ENCODE results near the gene CCDC88C.

CCDC88C gene

GRCh38 chr14:91238085-91238484 is 179.5 kb downstream of the CCDC88C start:
- H4K20me1 ChIP-seq (ENCODE audit: insufficient read depth, low read length) = no peaks in the 10 kb centered on the region
- no peak overlapping the region for H3K4me3 ChIP-seq (ENCODE audit: low read length)
- H3K79me2 ChIP-seq (ENCODE audit: low read length) = no peaks in the 10 kb centered on the region
- H3K27me3 ChIP-seq (ENCODE audit: low read depth, low read length) = peaks cover 9% of the 10 kb centered on the region
- no peak overlapping the region for H3K27ac ChIP-seq (ENCODE audit: low read length)
- H3K36me3 ChIP-seq (replicated peaks; ENCODE audit: low read depth, low read length) = no peaks in the 10 kb centered on the region
- TF ChIP-seq EZH2phosphoT487 (IDR thresholded peaks at IDR 0.05; ENCODE audit: low read depth) (no peak), CTCF (IDR thresholded peaks at IDR 0.05; ENCODE audit: low read depth, low read length) (no peak)
- H3K4me1 ChIP-seq (ENCODE audit: low read length) = peaks cover 30% of the 10 kb centered on the region
- no peaks in the 10 kb centered on the region for H3K9me3 ChIP-seq (ENCODE audit: insufficient read depth, low read length)
- no peak overlapping the region for H3K9ac ChIP-seq (ENCODE audit: low read length)
- H3K4me2 ChIP-seq (ENCODE audit: low read length) = no peak overlapping the region
- H2AFZ ChIP-seq (ENCODE audit: low read depth, low read length) = no peak overlapping the region

- no peak overlapping the region for H3K4me2 ChIP-seq (ENCODE audit: low read length)
Measured at GRCh38 chr14:91237219-91237618, 180.4 kb downstream of the CCDC88C start.

GRCh38 chr14:91235841-91236240 is 181.8 kb downstream of the CCDC88C start:
- peaks cover 5% of the 10 kb centered on the region; the same call in 1 of the 2 replicates for H3K9me3 ChIP-seq (ENCODE audit: insufficient read depth, low read length)
- no peaks in the 10 kb centered on the region for H4K20me1 ChIP-seq (ENCODE audit: insufficient read depth, low read length)
- no peak overlapping the region for H2AFZ ChIP-seq (ENCODE audit: low read depth, low read length)
- H3K79me2 ChIP-seq (ENCODE audit: low read length) = no peaks in the 10 kb centered on the region
- no peak overlapping the region for H3K27ac ChIP-seq (ENCODE audit: low read length)
- H3K36me3 ChIP-seq (replicated peaks; ENCODE audit: low read depth, low read length) = no peaks in the 10 kb centered on the region
- H3K4me2 ChIP-seq (ENCODE audit: low read length) = no peak overlapping the region
- H3K27me3 ChIP-seq (ENCODE audit: low read depth, low read length) = peaks cover 9% of the 10 kb centered on the region
- no peak for TF ChIP-seq CTCF (IDR thresholded peaks at IDR 0.05; ENCODE audit: low read depth, low read length)
- no peak for TF ChIP-seq EZH2phosphoT487 (IDR thresholded peaks at IDR 0.05; ENCODE audit: low read depth)
- no peak overlapping the region for H3K9ac ChIP-seq (ENCODE audit: low read length)
- H3K4me1 ChIP-seq (ENCODE audit: low read length) = peaks cover 10% of the 10 kb centered on the region
- no peak overlapping the region for H3K4me3 ChIP-seq (ENCODE audit: low read length)

More at GRCh38 chr14:91237219-91237618, 180.4 kb downstream of the CCDC88C start:
- H3K36me3 ChIP-seq (replicated peaks; ENCODE audit: low read depth, low read length) = no peaks in the 10 kb centered on the region
- peaks cover 22% of the 10 kb centered on the region for H3K4me1 ChIP-seq (ENCODE audit: low read length)
- no peak overlapping the region for H3K9ac ChIP-seq (ENCODE audit: low read length)
- no peak for TF ChIP-seq CTCF (IDR thresholded peaks at IDR 0.05; ENCODE audit: low read depth, low read length)
- TF ChIP-seq EZH2phosphoT487 (IDR thresholded peaks at IDR 0.05; ENCODE audit: low read depth) = no peak
- H3K27me3 ChIP-seq (ENCODE audit: low read depth, low read length) = peaks cover 9% of the 10 kb centered on the region
- no peak overlapping the region for H3K4me3 ChIP-seq (ENCODE audit: low read length)
- no peak overlapping the region for H2AFZ ChIP-seq (ENCODE audit: low read depth, low read length)
- H3K9me3 ChIP-seq (ENCODE audit: insufficient read depth, low read length) = no peaks in the 10 kb centered on the region
- H4K20me1 ChIP-seq (ENCODE audit: insufficient read depth, low read length) = no peaks in the 10 kb centered on the region
- no peak overlapping the region for H3K27ac ChIP-seq (ENCODE audit: low read length)
- H3K79me2 ChIP-seq (ENCODE audit: low read length) = no peaks in the 10 kb centered on the region

GRCh38 chr14:91234791-91235114 is 182.9 kb downstream of the CCDC88C start:
- peaks cover 9% of the 10 kb centered on the region for H3K27me3 ChIP-seq (ENCODE audit: low read depth, low read length)
- H3K4me2 ChIP-seq (ENCODE audit: low read length) = no peak overlapping the region
- peaks cover 6% of the 10 kb centered on the region; the same call in 1 of the 2 replicates for H3K9me3 ChIP-seq (ENCODE audit: insufficient read depth, low read length)
- H3K79me2 ChIP-seq (ENCODE audit: low read length) = no peaks in the 10 kb centered on the region
- H3K27ac ChIP-seq (ENCODE audit: low read length) = no peak overlapping the region
- TF ChIP-seq CTCF (IDR thresholded peaks at IDR 0.05; ENCODE audit: low read depth, low read length) = no peak
- no peak for TF ChIP-seq EZH2phosphoT487 (IDR thresholded peaks at IDR 0.05; ENCODE audit: low read depth)
- no peak overlapping the region for H3K4me3 ChIP-seq (ENCODE audit: low read length)
- H3K9ac ChIP-seq (ENCODE audit: low read length) = no peak overlapping the region
- peaks cover 15% of the 10 kb centered on the region for H3K4me1 ChIP-seq (ENCODE audit: low read length)
- H4K20me1 ChIP-seq (ENCODE audit: insufficient read depth, low read length) = no peaks in the 10 kb centered on the region
- no peak overlapping the region for H2AFZ ChIP-seq (ENCODE audit: low read depth, low read length)
- peaks cover 4% of the 10 kb centered on the region for H3K36me3 ChIP-seq (replicated peaks; ENCODE audit: low read depth, low read length)

All from OCI-LY3 (cell line).